Large intestine (tissue), 3 donors: Measurements from ENCODE around the gene CRCP. TPM values are rescaled to one million over a fixed set of nuclear protein-coding genes. Genes with fewer than 3 reads are reported as not detected.
"Not testable (repeated sequence)": the region's sequence is repeated elsewhere in the genome, so short reads cannot be mapped to it uniquely, and the experiment has no call there.

Experiments used
- DNase-seq, 2 donors: peaks; one replicate each; pipeline versions ENCODE4 v3.0.0 to v3.0.0-alpha.2; 2013
- H3K27ac ChIP-seq: one replicate; pipeline ENCODE4 v1.5.1; 2013; ENCODE audit warnings: low read length
- H3K27me3 ChIP-seq: 2 replicates; pipeline ENCODE4 v1.6.1; 2013; ENCODE audit warnings: low read length; ENCODE audit not compliant: control insufficient read depth, insufficient read depth
- H3K36me3 ChIP-seq: 2 replicates; pipeline ENCODE4 v1.6.1; 2013; ENCODE audit warnings: low read length; ENCODE audit not compliant: control insufficient read depth, insufficient read depth
- H3K4me1 ChIP-seq: one replicate; pipeline ENCODE4 v1.6.1; 2013; ENCODE audit warnings: low read length; ENCODE audit not compliant: control insufficient read depth, insufficient read depth
- H3K4me3 ChIP-seq: one replicate; pipeline ENCODE4 v1.5.1; 2013; ENCODE audit warnings: low read length
- H3K9me3 ChIP-seq: one replicate; pipeline ENCODE4 v1.6.1; 2013; ENCODE audit warnings: mild to moderate bottlenecking, low read depth, low read length, moderate library complexity; ENCODE audit not compliant: control insufficient read depth
- WGBS: methylation state at CpG from one replicate; pipeline ENCODE4 v1.1.5; 2013; ENCODE audit warnings: low lambda C conversion rate; ENCODE audit not compliant: insufficient coverage; 5-methylcytosine and 5-hydroxymethylcytosine counted together
- polyA plus RNA-seq: library from polyadenylated mRNA; unstranded; fragments of 120-200 nt; gene quantifications from one replicate; pipeline ENCODE4 v1.2.1, GENCODE V29; 2013

The CRCP gene
- polyA plus RNA-seq, 1 donor, result 32.0 TPM

- WGBS, result no CpG with 5 or more reads among the region's 16 CpGs
- peaks cover 72% of the 10 kb centered on the region for H3K36me3 ChIP-seq
- H3K27me3 ChIP-seq, result no peaks in the 10 kb centered on the region
These were observed 31.7 kb upstream of the CRCP start for GRCh38 chr7:66082886-66083415.

DNA sequence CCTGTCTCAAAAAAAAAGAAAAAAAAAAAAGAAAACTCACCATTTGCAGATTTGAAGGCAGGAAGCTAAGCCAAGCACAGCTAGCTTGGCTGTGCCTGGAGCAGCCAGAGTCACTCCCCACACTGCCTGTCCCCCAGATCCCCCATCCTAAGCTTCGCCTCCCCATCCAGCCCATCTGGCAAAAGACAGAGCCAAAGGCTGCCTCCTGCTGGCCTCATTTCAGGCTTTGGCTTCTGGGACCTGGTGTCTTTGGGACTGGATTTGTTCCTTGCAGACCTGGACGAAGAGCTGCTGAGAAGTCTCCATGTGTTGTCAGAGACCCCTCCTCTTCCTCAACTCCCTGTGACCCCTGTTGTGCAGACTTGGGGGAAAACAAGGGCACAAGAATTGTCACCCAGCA lies 31.0 kb upstream of the CRCP start:
- WGBS, result no CpG with 5 or more reads among the region's 2 CpGs
- no peaks in the 10 kb centered on the region for H3K9me3 ChIP-seq
- no peaks in the 10 kb centered on the region for H3K4me1 ChIP-seq
- H3K4me3 ChIP-seq, result no peak overlapping the region
- no peak for DNase-seq
- H3K27me3 ChIP-seq, result no peaks in the 10 kb centered on the region
- H3K36me3 ChIP-seq, result peaks cover 70% of the 10 kb centered on the region
- no peak overlapping the region for H3K27ac ChIP-seq

More at GRCh38 chr7:66082886-66083415, 31.7 kb upstream of the CRCP start:
- Histone ChIP-seq H3K9me3 (no peaks in the 10 kb centered on the region), H3K4me1 (peaks cover 4% of the 10 kb centered on the region), H3K27ac (no peak overlapping the region), H3K4me3 (no peak overlapping the region)
- DNase-seq, result no peak

- no peak for DNase-seq
- Histone ChIP-seq H3K27ac (no peak overlapping the region), H3K9me3 (no peaks in the 10 kb centered on the region), H3K27me3 (no peaks in the 10 kb centered on the region), H3K36me3 (peaks cover 63% of the 10 kb centered on the region), H3K4me1 (no peaks in the 10 kb centered on the region), H3K4me3 (no peak overlapping the region)
- WGBS, result no CpG with 5 or more reads among the region's 32 CpGs
These were observed 25.5 kb upstream of the CRCP start for GRCh38 chr7:66088861-66089838.

- H3K36me3 ChIP-seq, result peaks cover 48% of the 10 kb centered on the region
- no peak overlapping the region for H3K4me3 ChIP-seq
- no CpG with 5 or more reads among the region's 19 CpGs for whole genome bisulfite sequencing
- no peak overlapping the region for H3K27ac ChIP-seq
- no peak for DNase-seq
- H3K4me1 ChIP-seq, result no peaks in the 10 kb centered on the region
- H3K27me3 ChIP-seq, result no peaks in the 10 kb centered on the region
- no peaks in the 10 kb centered on the region for H3K9me3 ChIP-seq
These were observed 22.0 kb upstream of the CRCP start for GRCh38 chr7:66092654-66093053.

DNA sequence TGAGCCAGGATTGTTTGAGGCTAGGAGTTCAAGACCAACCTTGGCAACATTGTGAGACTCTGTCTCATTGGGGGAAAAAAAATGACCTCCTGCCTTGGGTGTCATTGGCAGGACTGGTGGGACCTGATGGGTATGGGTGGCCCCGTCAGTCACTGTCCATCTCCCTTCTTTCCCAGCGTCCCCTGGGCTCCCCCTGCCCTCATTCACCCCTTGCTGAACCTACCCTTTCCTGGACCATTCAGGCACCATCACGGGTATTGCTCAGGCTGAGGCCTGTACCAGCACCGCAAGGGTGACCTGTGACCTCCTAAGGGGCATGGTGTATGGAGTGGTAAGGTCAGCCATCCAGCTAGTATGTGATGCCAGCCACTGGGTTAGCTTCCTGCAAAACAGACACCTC lies 19.6 kb upstream of the CRCP start:
- Histone ChIP-seq H3K9me3 (peaks cover 2% of the 10 kb centered on the region), H3K27ac (no peak overlapping the region), H3K27me3 (no peaks in the 10 kb centered on the region), H3K4me1 (no peaks in the 10 kb centered on the region), H3K4me3 (no peak overlapping the region), H3K36me3 (peaks cover 38% of the 10 kb centered on the region)
- no peak for DNase-seq
- no CpG with 5 or more reads among the region's 4 CpGs for WGBS

GRCh38 chr7:66099232-66099550 lies 15.5 kb upstream of the CRCP start:
- Histone ChIP-seq H3K36me3 (peaks cover 10% of the 10 kb centered on the region), H3K27me3 (no peaks in the 10 kb centered on the region), H3K4me3 (no peak overlapping the region), H3K9me3 (peaks cover 2% of the 10 kb centered on the region), H3K4me1 (peaks cover 4% of the 10 kb centered on the region), H3K27ac (peak overlapping the region; percentile 96)
- DNase-seq, result no peak
- no CpG with 5 or more reads among the region's 2 CpGs for WGBS

- WGBS, result 3% methylated on average over 3 of the region's 15 CpGs
- Histone ChIP-seq H3K4me3 (peak overlapping the region; percentile 42), H3K27ac (peak overlapping the region; percentile 96), H3K27me3 (no peaks in the 10 kb centered on the region), H3K9me3 (peaks cover 2% of the 10 kb centered on the region), H3K4me1 (peaks cover 4% of the 10 kb centered on the region), H3K36me3 (peaks cover 8% of the 10 kb centered on the region)
- peak; percentile 90 to 95 for DNase-seq
These were observed 14.9 kb upstream of the CRCP start for GRCh38 chr7:66099551-66100407.

GRCh38 chr7:66100408-66101050 lies 14.1 kb upstream of the CRCP start:
- peaks cover 4% of the 10 kb centered on the region for H3K4me1 ChIP-seq
- DNase-seq, result no peak
- H3K4me3 ChIP-seq, result peak overlapping the region; percentile 42
- no peaks in the 10 kb centered on the region for H3K27me3 ChIP-seq
- peak overlapping the region; percentile 96 for H3K27ac ChIP-seq
- 70% methylated on average over 2 of the region's 12 CpGs for WGBS
- peaks cover under 1% of the 10 kb centered on the region for H3K36me3 ChIP-seq
- H3K9me3 ChIP-seq, result peaks cover 2% of the 10 kb centered on the region

DNA sequence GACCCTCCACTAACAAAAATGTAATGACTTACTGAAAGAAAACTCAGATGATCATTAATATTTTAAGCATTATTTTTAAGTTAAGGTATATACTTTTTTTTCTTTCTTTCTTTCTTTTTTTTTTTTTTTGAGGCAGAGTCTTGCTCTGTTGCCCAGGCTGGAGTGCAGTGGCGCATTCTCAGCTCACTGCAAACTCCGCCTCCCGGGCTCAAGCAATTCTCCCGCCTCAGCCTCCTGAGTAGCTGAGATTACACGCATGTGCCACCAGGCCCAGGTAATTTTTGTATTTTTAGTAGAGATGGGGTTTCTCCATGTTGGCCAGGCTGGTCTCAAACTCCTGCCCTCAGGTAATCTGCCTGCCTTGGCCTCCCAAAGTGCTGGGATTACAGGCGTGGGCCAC lies 12.5 kb upstream of the CRCP start:
- H3K4me3 ChIP-seq, H3K36me3 ChIP-seq, DNase-seq, H3K9me3 ChIP-seq, H3K27me3 ChIP-seq, H3K4me1 ChIP-seq, H3K27ac ChIP-seq: not testable (repeated sequence)
- WGBS, result no CpG with 5 or more reads among the region's 6 CpGs

DNA sequence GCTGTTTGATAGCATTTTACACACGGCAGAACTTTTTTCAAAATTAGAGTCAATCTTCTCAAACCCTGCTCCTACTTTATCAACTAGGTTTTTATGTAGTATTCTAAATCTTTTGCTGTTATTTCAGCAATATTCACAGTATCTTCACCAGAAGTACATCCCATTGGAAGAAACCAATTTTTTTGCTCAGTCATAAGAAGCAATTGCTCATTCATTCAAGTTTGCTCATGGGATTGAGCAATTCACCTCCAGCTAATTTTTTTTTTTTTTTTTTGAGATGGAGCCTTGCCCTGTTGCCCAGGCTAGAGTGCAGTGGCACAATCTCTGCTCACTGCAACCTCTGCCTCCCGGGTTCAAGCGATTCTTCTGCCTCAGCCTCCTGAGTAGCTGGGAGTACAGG lies 10.7 kb upstream of the CRCP start:
- H3K4me1 ChIP-seq, H3K9me3 ChIP-seq, H3K27me3 ChIP-seq, H3K27ac ChIP-seq, H3K4me3 ChIP-seq, DNase-seq, H3K36me3 ChIP-seq: not testable (repeated sequence)
- WGBS, result 100% methylated on average over 1 of the region's 3 CpGs
